Measurements from ENCODE around the gene DSC1. TPM values are rescaled to one million over a fixed set of nuclear protein-coding genes. Genes with fewer than 3 reads are reported as not detected.

The DSC1 gene
- total and polyA plus RNA-seq, 10 of the 15 experiments (the other 5 are each of a cell fraction or from before 2014, with no cell fraction given) = 0.24 to 0.84 (median 0.44) TPM; not detected in 1

DNA sequence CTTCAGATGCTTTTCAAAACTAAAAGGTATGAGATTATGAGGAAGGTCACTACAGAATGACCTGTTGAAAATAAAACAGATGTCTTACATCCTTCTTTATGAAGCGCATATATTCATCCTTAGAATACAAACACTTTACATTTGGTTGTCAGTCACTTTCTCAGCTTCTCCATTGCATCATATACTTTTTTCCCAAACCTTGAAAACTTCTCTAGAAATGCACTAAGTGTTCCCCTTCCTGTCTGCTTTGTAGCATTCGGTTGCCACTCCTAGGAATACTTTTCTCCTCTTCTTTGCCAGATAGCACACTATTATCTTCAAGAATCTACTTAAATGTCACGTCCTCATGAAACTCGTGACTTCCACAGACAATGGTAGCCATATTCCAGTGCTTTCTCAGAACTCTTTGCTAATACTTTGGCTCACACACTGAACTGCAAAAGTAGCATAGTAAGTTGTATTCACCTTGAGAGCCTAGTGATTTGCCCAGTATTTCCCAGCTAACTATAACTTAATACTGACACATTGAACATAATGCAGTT lies 27.6 kb downstream of the DSC1 start:
- no peaks in the 10 kb centered on the region for H3K79me2 ChIP-seq (ENCODE audit: control insufficient read depth, insufficient read depth, low read length)
- WGBS (ENCODE audit: insufficient coverage, insufficient replicate concordance, low lambda C conversion rate, missing lambda C conversion rate) = 24% methylated on average over 4 of the region's 4 CpGs
- no peak overlapping the region for H3K27ac ChIP-seq (ENCODE audit: control insufficient read depth, insufficient read depth)
- H3K9me3 ChIP-seq (replicated peaks; ENCODE audit: control insufficient read depth, insufficient read depth, low read length) = no peaks in the 10 kb centered on the region
- BruUV-seq (replicated peaks) = no TSS peak
- H3K27me3 ChIP-seq (replicated peaks in 1 of 2; ENCODE audit: control insufficient read depth in 2 of 2, insufficient read depth in 2 of 2, low read length in 1 of 2) = no peaks in the 10 kb centered on the region
- FAIRE-seq (no peak), DNase-seq (ENCODE audit: low read depth, low spot score) (no peak), ATAC-seq (no peak)
- no peak for TF ChIP-seq CBFB (IDR thresholded peaks at IDR 0.05; ENCODE audit: low read depth)
- TF ChIP-seq NR2F1 (conservative IDR thresholded peaks at IDR 0.05) = no peak
- TF ChIP-seq MTA2 (IDR thresholded peaks at IDR 0.05; ENCODE audit: low read depth) = no peak
- TF ChIP-seq RFX5 (IDR thresholded peaks at IDR 0.05; ENCODE audit: low read depth, low read length) = no peak
- no peak for TF ChIP-seq EGR1 (IDR thresholded peaks at IDR 0.05; ENCODE audit: borderline replicate concordance in 1 of 2, low read depth in 2 of 2, low read length in 2 of 2)
- TF ChIP-seq MAX (IDR thresholded peaks at IDR 0.05; ENCODE audit: low read depth, low read length) = no peak
- H3K4me3 ChIP-seq = no peak overlapping the region
- H4K20me1 ChIP-seq (ENCODE audit: control insufficient read depth, insufficient read depth) = no peaks in the 10 kb centered on the region
- H2AFZ ChIP-seq (ENCODE audit: control insufficient read depth, low read depth, low read length) = peak overlapping the region; percentile 17; the same call in 1 of the 2 replicates
- ChIA-PET SMC1A (ENCODE audit: uncharacterized antibody, unreplicated experiment) (no interaction called here), CTCF (no interaction called here), POLR2A (no interaction called here), RAD21 (ENCODE audit: unreplicated experiment) (no interaction called here)
- no peak overlapping the region for H3K9ac ChIP-seq (ENCODE audit: control insufficient read depth, insufficient read depth, low read length)
- in situ Hi-C loops (cut with MboI) (no loop called here), intact Hi-C loops (cut with micrococcal nuclease; ENCODE audit: unreplicated experiment) (no loop called here)
- H3K36me3 ChIP-seq (ENCODE audit: control insufficient read depth in 2 of 2, insufficient read depth in 2 of 2, low read length in 1 of 2) = no peaks in the 10 kb centered on the region
- H3K4me1 ChIP-seq (ENCODE audit: control insufficient read depth, insufficient read depth, low read length) = no peaks in the 10 kb centered on the region
- no peak overlapping the region for H3K4me2 ChIP-seq (ENCODE audit: control insufficient read depth, insufficient read depth)

GRCh38 chr18:31129398-31130115 lies 33.1 kb downstream of the DSC1 start:
- Histone ChIP-seq H3K4me3 (no peak overlapping the region), H3K9me3 (replicated peaks; ENCODE audit: control insufficient read depth, insufficient read depth, low read length) (no peaks in the 10 kb centered on the region), H3K27ac (ENCODE audit: control insufficient read depth, insufficient read depth) (no peak overlapping the region), H3K4me2 (ENCODE audit: control insufficient read depth, insufficient read depth) (no peak overlapping the region), H3K4me1 (ENCODE audit: control insufficient read depth, insufficient read depth, low read length) (no peaks in the 10 kb centered on the region), H2AFZ (ENCODE audit: control insufficient read depth, low read depth, low read length) (no peak overlapping the region), H3K27me3 (replicated peaks in 1 of 2; ENCODE audit: control insufficient read depth in 2 of 2, insufficient read depth in 2 of 2, low read length in 1 of 2) (no peaks in the 10 kb centered on the region), H3K9ac (ENCODE audit: control insufficient read depth, insufficient read depth, low read length) (no peak overlapping the region), H3K79me2 (ENCODE audit: control insufficient read depth, insufficient read depth, low read length) (no peaks in the 10 kb centered on the region), H4K20me1 (ENCODE audit: control insufficient read depth, insufficient read depth) (no peaks in the 10 kb centered on the region), H3K36me3 (ENCODE audit: control insufficient read depth in 2 of 2, insufficient read depth in 2 of 2, low read length in 1 of 2) (no peaks in the 10 kb centered on the region)
- 0% methylated on average over 1 of the region's 1 CpG for WGBS (ENCODE audit: insufficient coverage, insufficient replicate concordance, low lambda C conversion rate, missing lambda C conversion rate)
- no TSS peak for BruUV-seq (replicated peaks)
- RAD21 ChIA-PET (ENCODE audit: unreplicated experiment) = no interaction called here
- SMC1A ChIA-PET (ENCODE audit: uncharacterized antibody, unreplicated experiment) = no interaction called here
- CTCF ChIA-PET = no interaction called here
- in situ Hi-C loops (cut with MboI) (no loop called here), intact Hi-C loops (cut with micrococcal nuclease; ENCODE audit: unreplicated experiment) (no loop called here)
- POLR2A ChIA-PET = no interaction called here
- DNase-seq (ENCODE audit: low read depth, low spot score) = no peak
- FAIRE-seq = no peak
- ATAC-seq = no peak
- TF ChIP-seq, protein P1, sequence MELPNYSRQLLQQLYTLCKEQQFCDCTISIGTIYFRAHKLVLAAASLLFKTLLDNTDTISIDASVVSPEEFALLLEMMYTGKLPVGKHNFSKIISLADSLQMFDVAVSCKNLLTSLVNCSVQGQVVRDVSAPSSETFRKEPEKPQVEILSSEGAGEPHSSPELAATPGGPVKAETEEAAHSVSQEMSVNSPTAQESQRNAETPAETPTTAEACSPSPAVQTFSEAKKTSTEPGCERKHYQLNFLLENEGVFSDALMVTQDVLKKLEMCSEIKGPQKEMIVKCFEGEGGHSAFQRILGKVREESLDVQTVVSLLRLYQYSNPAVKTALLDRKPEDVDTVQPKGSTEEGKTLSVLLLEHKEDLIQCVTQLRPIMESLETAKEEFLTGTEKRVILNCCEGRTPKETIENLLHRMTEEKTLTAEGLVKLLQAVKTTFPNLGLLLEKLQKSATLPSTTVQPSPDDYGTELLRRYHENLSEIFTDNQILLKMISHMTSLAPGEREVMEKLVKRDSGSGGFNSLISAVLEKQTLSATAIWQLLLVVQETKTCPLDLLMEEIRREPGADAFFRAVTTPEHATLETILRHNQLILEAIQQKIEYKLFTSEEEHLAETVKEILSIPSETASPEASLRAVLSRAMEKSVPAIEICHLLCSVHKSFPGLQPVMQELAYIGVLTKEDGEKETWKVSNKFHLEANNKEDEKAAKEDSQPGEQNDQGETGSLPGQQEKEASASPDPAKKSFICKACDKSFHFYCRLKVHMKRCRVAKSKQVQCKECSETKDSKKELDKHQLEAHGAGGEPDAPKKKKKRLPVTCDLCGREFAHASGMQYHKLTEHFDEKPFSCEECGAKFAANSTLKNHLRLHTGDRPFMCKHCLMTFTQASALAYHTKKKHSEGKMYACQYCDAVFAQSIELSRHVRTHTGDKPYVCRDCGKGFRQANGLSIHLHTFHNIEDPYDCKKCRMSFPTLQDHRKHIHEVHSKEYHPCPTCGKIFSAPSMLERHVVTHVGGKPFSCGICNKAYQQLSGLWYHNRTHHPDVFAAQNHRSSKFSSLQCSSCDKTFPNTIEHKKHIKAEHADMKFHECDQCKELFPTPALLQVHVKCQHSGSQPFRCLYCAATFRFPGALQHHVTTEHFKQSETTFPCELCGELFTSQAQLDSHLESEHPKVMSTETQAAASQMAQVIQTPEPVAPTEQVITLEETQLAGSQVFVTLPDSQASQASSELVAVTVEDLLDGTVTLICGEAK (IDR thresholded peaks at IDR 0.05; ENCODE audit: borderline replicate concordance) = no peak
- TF ChIP-seq EP300 (IDR thresholded peaks at IDR 0.05; ENCODE audit: borderline replicate concordance in 1 of 2, control insufficient read depth in 1 of 2, low read depth in 2 of 2, low read length in 2 of 2) (no peak), BMI1 (IDR thresholded peaks at IDR 0.05; ENCODE audit: borderline replicate concordance) (no peak), ZBTB33 (IDR thresholded peaks at IDR 0.05) (no peak), SREBF2 (IDR thresholded peaks at IDR 0.05; ENCODE audit: low read length) (no peak)
